Measurements from ENCODE around the gene CCDC174.
"Not testable (repeated sequence)": the region's sequence is repeated elsewhere in the genome, so short reads cannot be mapped to it uniquely, and the experiment has no call there.

The CCDC174 gene

GRCh38 chr3:14651440-14652251 lies at the start of gene CCDC174:
CCDC174 (plus strand) TSS chr3:14651762; CDS start chr3:14651837, 75 bp downstream.
- peak; percentile 94 for DNase-seq

DNA sequence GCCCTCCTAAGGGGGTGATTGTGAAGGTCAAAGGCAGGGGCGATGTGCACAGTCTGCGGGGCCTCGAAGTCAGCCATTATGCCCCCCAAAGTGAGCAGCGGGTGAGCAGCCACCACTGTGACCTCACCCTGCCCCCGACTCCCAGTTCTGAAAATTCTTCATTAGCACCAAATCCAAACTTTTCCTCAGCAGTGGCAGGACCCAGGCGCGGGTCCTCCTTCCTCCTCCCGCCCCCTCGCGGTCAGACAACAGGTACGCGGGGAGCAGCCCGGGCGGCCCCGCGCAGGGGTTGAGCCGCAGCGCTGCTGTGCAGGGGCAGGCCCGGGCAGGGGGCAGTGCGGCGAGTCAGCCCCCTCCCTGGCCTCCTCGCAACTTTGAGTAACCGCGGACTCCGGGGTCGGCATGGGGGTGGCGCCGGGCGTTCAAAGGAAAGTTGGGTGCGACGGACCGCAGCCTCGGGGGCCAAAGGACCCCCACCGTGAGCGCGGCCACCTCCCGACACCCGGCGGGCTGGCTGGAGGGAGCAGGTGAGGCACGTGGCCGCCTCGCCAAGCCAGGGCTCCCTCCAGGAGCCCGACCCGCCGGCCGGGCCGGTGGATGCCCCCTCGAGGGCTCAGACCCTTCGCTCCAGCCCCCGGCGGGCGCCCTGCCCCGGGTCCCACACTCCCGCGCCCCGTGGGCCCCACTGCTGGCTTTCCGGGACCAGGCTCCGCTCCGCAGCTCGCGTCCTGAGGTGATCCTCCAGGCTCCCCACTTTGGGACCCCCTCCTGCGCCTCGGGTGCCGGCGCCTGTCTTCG lies 49.4 kb upstream of the CCDC174 start:
- DNase-seq = no peak

DNA sequence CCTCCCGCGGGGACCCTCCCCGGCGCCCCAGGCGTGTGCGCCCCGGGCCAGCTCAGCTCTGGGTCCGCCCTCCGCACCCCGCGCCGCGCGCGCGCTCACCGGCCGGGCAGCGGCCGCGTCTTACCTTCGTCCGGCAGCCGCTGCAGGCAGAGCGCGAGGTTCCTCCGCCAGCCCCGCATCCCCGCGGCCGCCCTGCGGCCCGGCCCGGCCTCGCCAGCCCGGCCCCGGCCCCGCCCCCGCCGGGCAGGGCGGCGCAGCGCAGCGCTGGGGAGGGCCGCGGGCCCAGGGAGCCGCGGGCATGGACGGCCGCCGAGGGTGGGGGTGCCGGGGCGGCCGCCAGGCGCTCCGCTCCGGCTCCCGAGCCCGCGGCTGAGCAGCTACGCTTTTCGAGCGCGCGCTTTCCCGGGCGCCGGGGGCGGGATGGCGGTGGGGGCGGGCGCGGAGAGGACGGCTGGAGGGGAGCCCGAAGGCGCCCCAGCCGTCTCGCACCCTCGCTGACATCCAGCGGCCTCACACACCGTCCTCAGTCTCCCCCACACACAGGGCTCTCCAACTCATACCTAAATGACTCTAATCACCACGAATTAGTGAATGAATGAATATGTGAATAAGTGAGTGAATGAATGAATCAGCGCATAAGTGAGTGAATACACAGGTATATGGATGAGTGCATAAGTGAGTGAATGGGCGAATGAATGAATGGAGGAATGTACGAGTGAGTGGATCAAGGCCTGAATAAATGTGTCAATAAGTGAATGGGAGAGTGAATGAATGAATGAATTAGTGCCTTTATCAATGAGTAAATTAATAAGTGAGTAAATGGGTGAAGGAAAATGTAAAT lies 48.5 kb upstream of the CCDC174 start:
- no peak for DNase-seq

GRCh38 chr3:14605067-14605466 lies 46.5 kb upstream of the CCDC174 start:
- DNase-seq = no peak

GRCh38 chr3:14605744-14606143 lies 45.8 kb upstream of the CCDC174 start:
- DNase-seq = no peak

- no peak for DNase-seq
These were observed 44.8 kb upstream of the CCDC174 start for GRCh38 chr3:14606669-14607339.

GRCh38 chr3:14608298-14608697 lies 43.3 kb upstream of the CCDC174 start:
- no peak for DNase-seq

DNA sequence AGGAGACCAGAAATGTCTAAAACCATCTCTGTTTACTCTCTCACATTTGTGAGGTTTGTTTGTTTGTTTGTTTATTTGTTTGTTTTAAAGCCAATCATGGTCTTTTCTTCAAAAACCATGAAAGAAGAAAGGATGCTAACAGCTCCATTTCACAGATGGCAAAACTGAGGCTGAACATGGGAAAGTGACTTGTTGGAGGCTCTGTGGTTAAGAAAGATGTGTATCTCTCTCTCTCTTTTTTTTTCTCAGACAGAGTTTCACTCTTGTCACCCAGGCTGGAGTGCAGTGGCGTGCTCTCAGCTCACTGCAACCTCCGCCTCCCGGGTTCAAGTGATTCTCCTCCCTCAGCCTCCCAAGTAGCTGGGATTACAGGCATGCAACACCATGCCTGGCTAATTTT lies 42.5 kb upstream of the CCDC174 start:
- not testable (repeated sequence) for DNase-seq

- DNase-seq = no peak
These were observed 42.1 kb upstream of the CCDC174 start for GRCh38 chr3:14609506-14609905.

DNA sequence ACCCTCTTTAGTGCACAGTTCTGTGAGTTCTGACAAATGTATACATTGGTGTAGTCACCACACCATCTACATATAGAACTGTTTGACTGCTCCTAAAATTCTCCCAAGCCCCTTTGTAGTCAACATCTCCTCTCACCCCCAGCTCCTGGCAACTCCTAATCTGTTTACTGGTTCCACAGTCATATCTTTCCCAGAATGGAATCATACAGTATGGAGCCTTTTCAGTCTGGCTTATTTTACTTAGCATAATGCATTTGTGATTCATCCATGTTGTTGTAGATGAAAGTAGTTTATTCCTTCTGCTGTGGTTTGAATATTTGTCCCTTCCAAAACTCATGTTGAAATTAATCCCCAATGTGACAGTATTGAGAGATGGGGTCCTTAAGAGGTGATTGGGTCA lies 41.6 kb upstream of the CCDC174 start:
- DNase-seq = no peak

DNA sequence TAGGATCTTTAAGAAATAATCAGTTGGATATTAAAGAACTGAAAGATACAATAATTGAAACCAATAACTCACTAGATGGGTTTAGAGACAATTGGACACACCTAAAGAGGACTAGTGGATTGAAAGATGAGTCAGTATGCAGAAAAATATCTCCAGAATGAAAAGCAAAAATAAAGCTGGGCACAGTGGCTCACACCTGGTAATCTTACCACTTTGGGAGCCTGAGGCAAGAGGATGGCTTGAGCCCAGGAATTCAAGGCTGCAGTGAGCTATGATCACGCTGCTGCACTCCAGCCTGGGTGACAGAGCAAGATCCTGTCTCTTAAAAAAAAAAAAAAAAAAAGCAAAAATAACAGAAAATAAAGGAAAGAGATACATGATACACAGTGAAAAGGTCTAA lies 37.4 kb upstream of the CCDC174 start:
- DNase-seq = no peak

GRCh38 chr3:14614862-14615261 lies 36.7 kb upstream of the CCDC174 start:
- no peak for DNase-seq

DNA sequence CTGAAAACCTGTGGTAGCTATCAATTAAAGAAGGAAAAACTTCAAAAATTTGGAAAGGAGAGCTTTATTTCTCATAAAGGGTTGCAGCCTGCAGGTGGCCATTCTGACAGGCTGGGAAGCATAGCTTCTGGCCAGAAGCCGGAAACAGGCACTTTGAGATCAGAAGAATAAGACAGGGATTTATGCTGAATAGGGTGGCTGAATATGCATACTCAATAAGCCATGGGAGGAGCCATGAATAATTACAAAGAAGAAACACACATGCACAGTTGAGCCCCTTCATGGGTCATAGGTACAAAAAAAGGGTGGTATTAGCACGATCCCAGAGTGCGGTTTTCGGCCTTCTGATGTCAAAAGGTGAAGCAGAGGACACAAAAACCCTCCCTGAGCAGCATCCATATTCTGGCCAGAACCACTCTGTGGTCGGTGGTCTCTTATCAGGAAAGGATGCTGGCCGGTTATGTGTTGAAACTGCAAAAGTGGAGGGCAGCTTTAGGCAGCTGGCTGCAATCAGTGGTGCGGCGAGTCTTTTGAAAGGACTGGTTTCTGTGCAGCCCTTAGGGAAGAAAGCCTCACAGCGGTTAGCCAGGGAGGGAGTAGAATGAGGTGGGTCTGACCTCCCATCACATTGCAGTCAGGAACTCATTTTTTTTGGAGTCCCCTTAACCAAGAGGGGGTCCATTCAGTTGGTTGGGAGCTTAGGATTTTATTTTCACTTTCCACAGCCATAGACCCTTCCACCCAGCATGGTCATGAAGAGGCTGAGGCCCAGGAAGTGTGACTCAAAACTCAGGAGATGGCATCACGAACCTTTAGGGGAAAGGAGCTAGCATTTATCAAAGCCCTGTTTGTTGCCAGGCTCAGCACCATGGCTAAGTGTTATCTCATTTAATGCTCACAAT lies 34.7 kb upstream of the CCDC174 start:
- DNase-seq = no peak

DNA sequence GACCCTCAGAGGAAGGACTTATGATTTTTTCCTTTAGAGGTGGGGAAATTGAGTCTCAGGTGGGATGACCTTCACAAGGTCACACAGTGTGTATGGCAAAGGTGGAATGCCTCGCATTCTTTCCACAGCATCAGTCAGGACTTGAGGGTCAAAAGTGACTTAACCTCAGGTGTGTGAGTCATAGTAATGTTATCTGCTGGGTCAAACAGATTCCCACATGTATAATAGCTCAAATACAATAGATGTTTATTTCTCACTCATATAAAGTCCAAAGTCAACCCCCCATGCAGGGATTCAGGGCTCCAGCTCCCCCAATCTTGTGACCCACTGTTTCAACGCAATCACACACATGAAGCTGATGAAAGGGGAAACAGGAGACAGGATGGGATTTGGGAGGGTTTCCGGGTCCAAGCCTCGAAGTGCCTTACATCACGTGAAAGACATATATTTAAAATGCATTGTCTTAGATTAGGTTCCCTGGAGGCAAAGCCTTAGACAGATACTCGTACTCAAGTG lies 34.0 kb upstream of the CCDC174 start:
- DNase-seq = no peak

GRCh38 chr3:14619605-14620004 lies 32.0 kb upstream of the CCDC174 start:
- no peak for DNase-seq

DNA sequence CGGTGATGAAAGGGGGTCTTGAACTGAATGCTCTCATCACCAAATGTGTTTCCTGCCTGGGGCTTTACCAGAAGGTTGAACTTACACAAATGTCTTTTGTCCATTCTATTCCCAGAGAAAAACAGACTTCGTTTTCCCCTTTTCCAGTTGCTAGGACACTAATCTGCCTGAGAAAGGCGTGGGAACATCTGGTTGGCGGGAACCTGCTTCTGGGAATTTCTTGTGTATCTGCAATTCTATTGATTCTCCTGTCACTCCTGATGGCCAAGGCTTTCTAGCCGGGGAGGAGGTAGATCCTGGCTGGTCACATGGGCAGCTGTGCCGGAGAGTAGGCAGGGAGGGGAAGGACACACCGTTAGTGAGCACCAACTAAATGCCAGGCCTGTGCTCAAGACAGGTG lies 31.1 kb upstream of the CCDC174 start:
- DNase-seq = no peak

DNA sequence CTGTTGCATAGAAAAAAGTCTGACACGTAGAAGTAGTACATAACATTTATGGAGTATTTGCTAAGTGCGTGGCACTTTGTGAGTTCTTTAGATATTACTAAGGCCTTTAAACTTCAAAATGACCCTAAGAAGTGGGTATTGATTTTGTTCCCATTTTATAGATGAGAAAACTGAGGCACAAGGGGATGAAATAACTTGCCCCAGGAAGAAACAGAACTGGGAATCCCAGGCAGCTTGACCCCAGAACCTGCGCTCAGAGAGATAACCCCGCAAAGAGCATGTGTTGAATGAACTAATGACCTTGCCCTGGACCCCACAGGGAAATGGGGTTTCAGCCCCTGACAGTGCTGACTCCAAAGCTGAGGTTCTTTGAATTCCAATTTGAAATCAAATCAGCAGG lies 30.5 kb upstream of the CCDC174 start:
- DNase-seq = no peak

DNA sequence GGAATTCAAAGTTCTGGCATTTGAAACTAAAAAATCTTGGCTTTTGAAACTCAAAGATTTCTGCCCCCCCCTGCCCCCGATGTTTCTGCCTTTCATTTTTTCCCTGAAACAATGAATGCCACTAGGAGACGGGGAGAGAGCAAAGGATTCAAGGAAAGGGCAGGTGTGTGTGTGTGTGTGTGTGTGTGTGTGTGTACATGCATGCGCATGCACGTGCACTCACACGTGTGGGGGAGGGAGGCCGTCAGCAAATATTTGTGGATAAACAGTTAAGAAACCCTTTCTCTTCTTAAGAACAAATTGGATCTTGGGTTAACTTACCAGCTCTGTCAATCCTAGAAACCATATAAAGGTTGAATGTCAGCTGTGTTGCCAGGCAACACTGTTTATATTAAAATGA lies 29.2 kb upstream of the CCDC174 start:
- no peak for DNase-seq

DNA sequence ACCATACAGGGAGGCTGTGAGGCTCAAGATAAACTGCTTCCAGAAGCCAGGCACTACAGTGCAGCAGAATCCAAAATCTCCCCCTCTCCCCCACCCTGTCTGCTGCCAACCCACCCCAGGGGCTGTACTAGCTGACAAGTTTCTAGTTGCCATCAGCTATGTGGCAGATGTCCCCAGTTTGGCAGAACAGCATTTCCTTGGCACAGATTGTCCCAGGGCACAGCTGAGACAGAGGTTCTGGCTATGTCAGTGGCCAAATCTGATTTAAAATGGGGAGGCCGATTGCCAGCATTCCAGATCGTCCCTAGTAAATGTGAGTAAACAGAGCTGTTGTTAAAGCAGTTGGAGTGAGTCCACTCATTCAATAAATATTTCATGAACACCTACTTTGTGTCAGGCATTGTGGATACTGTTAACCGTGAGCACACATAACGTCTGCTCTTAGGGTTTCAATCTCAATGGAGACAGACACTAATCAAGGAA lies 28.0 kb upstream of the CCDC174 start:
- DNase-seq = no peak

DNA sequence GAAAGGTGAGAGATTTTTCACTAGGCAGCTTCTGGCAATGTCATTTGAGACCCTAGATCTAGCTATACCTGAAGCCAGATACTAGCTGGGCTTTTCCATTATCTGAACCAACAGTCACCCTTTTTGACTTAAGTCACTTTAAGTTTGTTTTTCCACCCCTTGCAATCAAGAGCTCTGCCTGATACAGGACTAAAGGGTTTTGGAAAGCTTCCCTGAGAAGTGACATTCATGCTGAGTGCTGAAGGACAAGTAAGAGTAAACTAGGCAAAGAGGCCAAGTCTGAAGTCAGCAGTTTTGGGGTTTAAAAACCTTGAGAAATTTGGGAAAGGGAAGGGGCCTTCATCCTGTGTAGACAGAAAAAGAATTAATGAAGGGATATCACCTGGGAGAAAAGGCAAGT lies 27.1 kb upstream of the CCDC174 start:
- DNase-seq = no peak

GRCh38 chr3:14625443-14625842 lies 26.1 kb upstream of the CCDC174 start:
- no peak for DNase-seq
